ENCODE results near the gene YTHDC1.
A peak's percentile ranks its signal among the peaks of the same experiment; 100 is the strongest.

YTHDC1 gene

DNA sequence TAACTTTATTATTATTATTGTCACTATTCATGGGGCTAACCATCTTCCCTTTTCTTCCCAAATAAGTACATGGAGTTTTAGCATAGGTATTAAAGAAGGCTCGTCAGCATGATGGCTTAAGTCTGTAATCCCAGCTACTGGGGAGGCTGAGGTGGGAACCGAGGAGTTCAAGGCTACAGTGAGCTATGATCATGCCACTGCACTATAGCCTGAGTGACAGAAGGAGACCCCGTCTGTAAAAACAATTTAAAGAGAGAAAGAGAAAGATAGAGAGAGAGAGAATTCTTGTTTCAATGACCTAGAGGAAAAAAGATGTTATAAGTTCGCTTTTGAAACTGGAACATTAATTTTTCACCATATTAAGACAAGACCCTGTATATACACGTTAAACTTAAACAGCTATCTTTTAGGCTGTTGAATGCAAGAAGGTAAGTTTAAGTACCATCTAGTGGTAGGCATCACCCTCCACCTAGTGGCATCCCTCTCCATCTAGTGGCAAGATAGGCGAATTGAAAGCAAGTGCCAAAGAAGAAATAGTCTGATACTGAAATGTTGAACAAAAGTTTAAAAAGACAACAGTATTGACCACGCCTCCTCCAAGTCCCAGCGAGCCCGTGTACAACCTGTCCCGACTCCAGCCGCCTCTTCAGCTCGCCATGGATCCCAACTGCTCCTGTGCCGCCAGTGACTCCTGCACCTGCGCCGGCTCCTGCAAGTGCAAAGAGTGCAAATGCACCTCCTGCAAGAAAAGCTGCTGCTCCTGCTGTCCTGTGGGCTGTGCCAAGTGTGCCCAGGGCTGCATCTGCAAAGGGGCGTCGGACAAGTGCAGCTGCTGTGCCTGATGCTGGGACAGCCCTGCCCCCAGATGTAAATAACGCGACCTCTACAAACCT, 26.0 kb upstream of the YTHDC1 start:
- no peaks in the 10 kb centered on the region for H3K27me3 ChIP-seq (ENCODE audit: control insufficient read depth in 2 of 2, insufficient read depth in 2 of 2, low read length in 2 of 2)
- H3K4me3 ChIP-seq (ENCODE audit: low read length in 2 of 2), result peak overlapping the region; percentile 56 to 69
- H3K36me3 ChIP-seq (ENCODE audit: control insufficient read depth in 2 of 2, insufficient read depth in 2 of 2, low read length in 2 of 2), result no peaks in the 10 kb centered on the region
- H3K27ac ChIP-seq (ENCODE audit: low read depth in 2 of 2, low read length in 2 of 2), result no peak overlapping the region
- H3K4me1 ChIP-seq (ENCODE audit: control insufficient read depth in 2 of 2, insufficient read depth in 2 of 2, low read length in 2 of 2), result no peaks in the 10 kb centered on the region
- H3K9ac ChIP-seq (ENCODE audit: low read depth in 1 of 2, low read length in 2 of 2), result no peak overlapping the region
- no peaks in the 10 kb centered on the region for H3K9me3 ChIP-seq (ENCODE audit: control insufficient read depth in 2 of 2, low read length in 2 of 2)

DNA sequence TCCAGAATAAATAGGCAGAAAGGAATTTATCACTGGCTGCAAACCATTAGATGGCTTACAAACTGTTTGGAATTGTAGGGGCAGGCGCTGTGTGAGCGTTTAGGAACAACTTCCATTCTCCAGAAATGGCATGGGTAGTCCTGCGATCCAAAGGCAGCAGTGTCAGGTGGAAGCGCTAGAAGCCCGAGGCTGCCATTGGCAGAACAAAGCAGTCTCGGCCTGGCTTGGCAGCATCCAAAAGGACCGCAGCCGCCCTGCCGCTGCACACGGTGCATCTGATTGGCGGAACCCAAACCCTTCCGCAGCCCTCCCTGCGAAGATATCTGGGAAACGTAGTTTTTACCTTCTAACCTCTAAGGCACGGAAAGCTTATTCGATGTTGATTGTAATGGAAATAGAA, 23.6 kb upstream of the YTHDC1 start:
- Histone ChIP-seq H3K9me3 (ENCODE audit: control insufficient read depth in 2 of 2, low read length in 2 of 2) (no peaks in the 10 kb centered on the region), H3K27ac (ENCODE audit: low read depth in 2 of 2, low read length in 2 of 2) (no peak overlapping the region), H3K27me3 (ENCODE audit: control insufficient read depth in 2 of 2, insufficient read depth in 2 of 2, low read length in 2 of 2) (no peaks in the 10 kb centered on the region), H3K36me3 (ENCODE audit: control insufficient read depth in 2 of 2, insufficient read depth in 2 of 2, low read length in 2 of 2) (no peaks in the 10 kb centered on the region), H3K4me3 (ENCODE audit: low read length in 2 of 2) (peak overlapping the region; percentile 48 to 57), H3K4me1 (ENCODE audit: control insufficient read depth in 2 of 2, insufficient read depth in 2 of 2, low read length in 2 of 2) (no peaks in the 10 kb centered on the region), H3K9ac (ENCODE audit: low read depth in 1 of 2, low read length in 2 of 2) (no peak overlapping the region)

DNA sequence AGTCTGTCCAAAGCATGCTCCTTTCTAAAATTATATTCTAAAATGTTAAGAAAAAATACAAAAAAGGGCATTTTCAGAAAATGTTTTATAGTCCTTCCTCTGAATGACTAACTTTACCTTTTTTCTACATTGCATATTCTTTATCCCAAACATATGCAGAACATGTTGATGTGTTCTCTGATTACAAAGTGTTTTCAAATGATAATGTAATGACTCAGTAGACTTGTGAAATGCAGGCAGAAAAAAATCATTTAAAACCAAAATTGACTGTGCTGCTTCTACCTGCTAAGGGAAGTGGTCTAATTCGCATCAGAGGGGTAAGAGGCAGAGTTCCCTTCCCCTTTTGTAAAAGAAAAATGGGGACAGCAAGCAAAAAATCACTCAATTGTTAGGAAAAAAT, 22.7 kb upstream of the YTHDC1 start:
- no peaks in the 10 kb centered on the region for H3K36me3 ChIP-seq (ENCODE audit: control insufficient read depth in 2 of 2, insufficient read depth in 2 of 2, low read length in 2 of 2)
- H3K27me3 ChIP-seq (ENCODE audit: control insufficient read depth in 2 of 2, insufficient read depth in 2 of 2, low read length in 2 of 2), result no peaks in the 10 kb centered on the region
- H3K27ac ChIP-seq (ENCODE audit: low read depth in 2 of 2, low read length in 2 of 2), result no peak overlapping the region
- H3K4me1 ChIP-seq (ENCODE audit: control insufficient read depth in 2 of 2, insufficient read depth in 2 of 2, low read length in 2 of 2), result no peaks in the 10 kb centered on the region
- H3K9ac ChIP-seq (ENCODE audit: low read depth in 1 of 2, low read length in 2 of 2), result no peak overlapping the region
- H3K9me3 ChIP-seq (ENCODE audit: control insufficient read depth in 2 of 2, low read length in 2 of 2), result no peaks in the 10 kb centered on the region
- H3K4me3 ChIP-seq (ENCODE audit: low read length in 2 of 2), result no peak overlapping the region

DNA sequence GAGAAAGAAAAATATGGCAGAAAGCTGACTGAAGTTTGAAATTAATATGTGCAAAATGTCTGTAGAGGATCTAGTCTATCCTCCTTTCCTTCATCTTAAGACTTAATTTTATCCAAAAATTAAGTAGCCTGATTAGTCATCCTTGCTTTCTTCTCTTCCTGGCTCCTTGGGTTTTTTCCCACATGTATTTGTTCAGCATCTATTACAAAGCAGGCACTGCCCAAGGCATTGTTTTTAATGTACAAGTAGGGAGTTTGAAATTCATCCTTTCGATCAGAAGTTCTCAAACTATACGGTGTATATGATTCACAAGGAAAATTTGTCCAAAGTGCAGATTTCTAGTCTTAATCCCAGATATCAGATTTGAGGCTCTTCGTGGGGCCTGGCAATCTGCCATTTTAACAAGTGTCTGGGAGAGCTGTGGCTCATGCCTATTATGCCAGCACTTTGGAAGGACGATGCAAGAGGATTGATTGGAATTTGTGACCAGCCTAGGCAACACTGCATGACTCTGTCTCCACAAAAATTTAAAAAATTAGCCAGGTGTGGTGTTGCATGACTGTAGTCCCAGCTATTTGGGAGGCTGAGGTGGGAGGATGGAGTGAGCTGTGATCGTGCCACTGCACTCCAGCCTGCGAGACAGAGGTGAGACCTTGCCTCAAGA, 19.4 kb upstream of the YTHDC1 start:
- Histone ChIP-seq H3K4me1 (ENCODE audit: control insufficient read depth in 2 of 2, insufficient read depth in 2 of 2, low read length in 2 of 2) (no peaks in the 10 kb centered on the region), H3K4me3 (ENCODE audit: low read length in 2 of 2) (no peak overlapping the region), H3K27me3 (ENCODE audit: control insufficient read depth in 2 of 2, insufficient read depth in 2 of 2, low read length in 2 of 2) (peaks cover 0 to 2% of the 10 kb centered on the region in 2 donors), H3K9ac (ENCODE audit: low read depth in 1 of 2, low read length in 2 of 2) (no peak overlapping the region), H3K27ac (ENCODE audit: low read depth in 2 of 2, low read length in 2 of 2) (no peak overlapping the region), H3K9me3 (ENCODE audit: control insufficient read depth in 2 of 2, low read length in 2 of 2) (no peaks in the 10 kb centered on the region), H3K36me3 (ENCODE audit: control insufficient read depth in 2 of 2, insufficient read depth in 2 of 2, low read length in 2 of 2) (no peaks in the 10 kb centered on the region)

DNA sequence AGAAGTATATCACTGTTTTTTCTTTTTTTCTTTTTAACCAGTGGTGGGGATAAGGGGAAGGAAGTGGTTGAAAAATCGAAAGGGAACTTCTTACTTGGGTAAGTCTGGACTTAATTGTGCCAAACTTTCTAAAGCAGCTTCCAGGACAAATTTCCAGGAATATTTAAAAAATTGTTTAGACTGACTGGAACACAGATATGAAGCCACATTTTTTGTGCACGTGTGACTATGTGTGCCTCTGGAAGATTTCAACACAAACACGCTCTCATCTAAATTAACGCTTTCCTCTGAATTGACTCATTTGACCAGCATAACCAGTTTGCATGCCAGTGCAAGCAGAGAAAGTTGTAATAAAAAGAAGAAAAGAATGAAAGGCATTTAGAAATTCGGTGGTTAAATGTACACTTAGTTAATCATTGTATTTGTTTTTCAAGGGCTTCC, 18.8 kb upstream of the YTHDC1 start:
- Histone ChIP-seq H3K9ac (ENCODE audit: low read depth in 1 of 2, low read length in 2 of 2) (no peak overlapping the region), H3K27ac (ENCODE audit: low read depth in 2 of 2, low read length in 2 of 2) (no peak overlapping the region), H3K27me3 (ENCODE audit: control insufficient read depth in 2 of 2, insufficient read depth in 2 of 2, low read length in 2 of 2) (peaks cover 0 to 2% of the 10 kb centered on the region in 2 donors), H3K36me3 (ENCODE audit: control insufficient read depth in 2 of 2, insufficient read depth in 2 of 2, low read length in 2 of 2) (no peaks in the 10 kb centered on the region), H3K4me3 (ENCODE audit: low read length in 2 of 2) (no peak overlapping the region), H3K4me1 (ENCODE audit: control insufficient read depth in 2 of 2, insufficient read depth in 2 of 2, low read length in 2 of 2) (no peaks in the 10 kb centered on the region), H3K9me3 (ENCODE audit: control insufficient read depth in 2 of 2, low read length in 2 of 2) (no peaks in the 10 kb centered on the region)

DNA sequence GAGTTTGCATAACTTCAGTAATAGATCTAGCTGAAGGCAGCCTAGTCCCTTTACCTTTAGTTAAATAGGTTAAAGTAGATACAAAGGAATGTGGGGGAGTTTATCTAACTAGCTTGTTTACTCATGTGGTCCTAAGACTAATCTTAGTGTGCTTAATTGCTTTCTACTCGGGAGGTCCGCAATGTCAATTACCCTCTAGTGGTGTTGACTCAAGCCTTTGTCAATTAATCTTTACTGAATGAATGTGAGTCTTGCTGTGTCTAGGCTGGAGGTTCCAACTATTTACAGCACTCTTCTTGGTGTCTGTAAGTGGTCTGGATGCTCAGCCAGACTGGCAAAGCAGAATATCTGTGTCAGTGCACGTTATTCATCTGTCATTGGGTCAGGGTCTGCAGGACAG, 17.9 kb upstream of the YTHDC1 start:
- Histone ChIP-seq H3K9me3 (ENCODE audit: control insufficient read depth in 2 of 2, low read length in 2 of 2) (no peaks in the 10 kb centered on the region), H3K9ac (ENCODE audit: low read depth in 1 of 2, low read length in 2 of 2) (no peak overlapping the region), H3K4me1 (ENCODE audit: control insufficient read depth in 2 of 2, insufficient read depth in 2 of 2, low read length in 2 of 2) (no peaks in the 10 kb centered on the region)

DNA sequence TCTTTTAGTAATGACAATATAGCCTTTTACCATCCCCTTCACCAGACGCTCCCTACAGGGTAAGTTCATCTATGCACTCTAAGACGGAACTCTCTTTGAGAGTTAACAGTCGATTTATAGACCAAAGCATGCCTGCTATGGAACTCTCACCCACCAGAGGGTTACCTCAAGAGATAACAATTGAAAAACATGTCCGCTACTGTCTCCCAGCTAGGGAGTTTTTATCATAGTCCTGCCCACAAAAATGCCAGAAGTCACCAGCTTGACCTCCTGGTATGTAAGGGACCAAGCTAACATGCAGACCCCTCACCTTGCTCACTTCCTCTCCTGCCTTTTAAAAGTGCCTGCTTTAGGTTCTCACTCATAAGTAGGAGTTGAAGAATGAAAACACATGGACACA, 16.7 kb upstream of the YTHDC1 start:
- H3K4me3 ChIP-seq (ENCODE audit: low read length in 2 of 2), result no peak overlapping the region
- no peak overlapping the region for H3K9ac ChIP-seq (ENCODE audit: low read depth in 1 of 2, low read length in 2 of 2)
- no peaks in the 10 kb centered on the region for H3K9me3 ChIP-seq (ENCODE audit: control insufficient read depth in 2 of 2, low read length in 2 of 2)
- no peak overlapping the region for H3K27ac ChIP-seq (ENCODE audit: low read depth in 2 of 2, low read length in 2 of 2)
- H3K4me1 ChIP-seq (ENCODE audit: control insufficient read depth in 2 of 2, insufficient read depth in 2 of 2, low read length in 2 of 2), result no peaks in the 10 kb centered on the region
- peaks cover 0 to 2% of the 10 kb centered on the region in 2 donors for H3K27me3 ChIP-seq (ENCODE audit: control insufficient read depth in 2 of 2, insufficient read depth in 2 of 2, low read length in 2 of 2)
- H3K36me3 ChIP-seq (ENCODE audit: control insufficient read depth in 2 of 2, insufficient read depth in 2 of 2, low read length in 2 of 2), result no peaks in the 10 kb centered on the region

More for the DNA sequence above, 17.9 kb upstream of the YTHDC1 start:
- no peak overlapping the region for H3K4me3 ChIP-seq (ENCODE audit: low read length in 2 of 2)
- peaks cover 0 to 2% of the 10 kb centered on the region in 2 donors for H3K27me3 ChIP-seq (ENCODE audit: control insufficient read depth in 2 of 2, insufficient read depth in 2 of 2, low read length in 2 of 2)
- no peak overlapping the region for H3K27ac ChIP-seq (ENCODE audit: low read depth in 2 of 2, low read length in 2 of 2)
- no peaks in the 10 kb centered on the region for H3K36me3 ChIP-seq (ENCODE audit: control insufficient read depth in 2 of 2, insufficient read depth in 2 of 2, low read length in 2 of 2)

DNA sequence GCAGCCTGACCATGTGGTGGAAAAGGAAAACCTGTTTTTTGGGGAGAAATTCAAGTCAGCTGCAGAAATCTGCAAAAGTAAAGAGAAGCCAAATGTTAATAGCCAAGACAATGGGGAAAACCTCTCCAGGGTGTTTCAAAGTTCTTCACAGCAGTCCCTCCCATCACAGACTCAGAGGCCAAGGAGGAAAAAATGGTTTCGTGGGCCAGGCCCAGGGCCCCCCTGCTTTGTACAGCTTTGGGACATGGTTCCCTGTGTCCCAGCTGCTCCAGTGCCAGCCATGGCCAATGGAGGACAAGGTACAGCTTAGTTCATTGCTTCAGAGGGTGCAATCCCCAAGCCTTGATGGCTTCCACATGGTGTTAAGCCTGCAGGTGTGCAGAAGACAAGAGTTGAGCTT, 15.2 kb upstream of the YTHDC1 start:
- H3K4me1 ChIP-seq (ENCODE audit: control insufficient read depth in 2 of 2, insufficient read depth in 2 of 2, low read length in 2 of 2), result no peaks in the 10 kb centered on the region
- no peak overlapping the region for H3K27ac ChIP-seq (ENCODE audit: low read depth in 2 of 2, low read length in 2 of 2)
- no peaks in the 10 kb centered on the region for H3K36me3 ChIP-seq (ENCODE audit: control insufficient read depth in 2 of 2, insufficient read depth in 2 of 2, low read length in 2 of 2)
- H3K27me3 ChIP-seq (ENCODE audit: control insufficient read depth in 2 of 2, insufficient read depth in 2 of 2, low read length in 2 of 2), result peaks cover 0 to 2% of the 10 kb centered on the region in 2 donors
- no peak overlapping the region for H3K9ac ChIP-seq (ENCODE audit: low read depth in 1 of 2, low read length in 2 of 2)
- H3K9me3 ChIP-seq (ENCODE audit: control insufficient read depth in 2 of 2, low read length in 2 of 2), result no peaks in the 10 kb centered on the region
- H3K4me3 ChIP-seq (ENCODE audit: low read length in 2 of 2), result no peak overlapping the region

DNA sequence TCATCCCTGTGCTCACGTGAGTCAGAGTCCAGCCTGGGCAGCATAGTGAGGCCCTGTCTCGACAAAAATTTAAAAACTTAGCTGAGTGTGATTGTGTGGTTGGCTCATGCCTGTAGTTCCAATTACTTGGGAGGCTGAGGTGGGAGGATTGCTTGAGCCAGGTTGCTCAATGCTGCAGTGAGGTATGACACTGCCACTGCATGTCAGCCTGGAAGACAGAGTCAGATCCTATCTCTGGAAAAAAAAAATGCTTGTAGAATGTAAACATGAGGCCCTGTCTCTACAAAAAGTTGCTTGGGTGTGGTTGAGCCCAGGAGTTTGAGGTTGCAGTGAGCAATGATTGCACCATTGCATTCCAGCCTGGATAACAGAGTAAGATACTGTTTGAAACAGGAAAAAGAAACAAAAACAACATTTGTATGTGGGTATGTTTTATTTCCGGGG, 11.3 kb upstream of the YTHDC1 start:
- no peaks in the 10 kb centered on the region for H3K36me3 ChIP-seq (ENCODE audit: control insufficient read depth in 2 of 2, insufficient read depth in 2 of 2, low read length in 2 of 2)

DNA sequence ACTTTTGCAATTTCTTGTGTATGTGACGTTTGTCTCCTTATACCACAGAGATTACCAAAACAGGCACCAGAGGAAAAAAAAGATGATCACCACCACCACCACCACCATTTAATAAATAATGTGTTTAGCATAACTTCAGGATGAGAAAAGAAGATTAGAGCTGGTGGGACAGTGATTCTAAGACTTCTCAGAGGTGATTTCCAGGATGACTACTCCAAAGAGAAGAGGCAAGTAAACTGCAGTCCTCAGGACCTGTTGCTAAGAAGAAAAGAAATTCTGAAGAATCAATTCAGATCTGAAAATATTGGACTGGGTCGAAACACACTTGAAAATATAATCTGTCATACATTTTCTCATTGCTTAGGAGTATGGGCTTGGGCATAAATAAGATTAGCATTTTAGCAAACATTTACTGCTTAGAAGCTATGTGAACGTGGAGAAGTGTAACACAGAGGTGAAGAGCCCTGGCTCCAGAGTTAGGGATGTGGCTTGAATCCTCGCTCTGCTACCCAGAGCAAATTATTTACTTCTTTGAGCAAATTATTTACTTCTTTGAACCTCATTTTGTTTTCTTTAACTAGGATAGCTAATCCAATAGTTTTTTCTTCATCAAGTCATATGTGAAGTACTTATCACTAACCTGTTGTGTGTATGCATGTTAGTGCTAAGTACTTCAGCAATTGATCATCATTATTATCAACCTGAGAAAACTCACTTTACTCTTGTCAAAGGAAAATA, 10.5 kb upstream of the YTHDC1 start:
- Histone ChIP-seq H3K4me1 (ENCODE audit: control insufficient read depth in 2 of 2, insufficient read depth in 2 of 2, low read length in 2 of 2) (no peaks in the 10 kb centered on the region), H3K27me3 (ENCODE audit: control insufficient read depth in 2 of 2, insufficient read depth in 2 of 2, low read length in 2 of 2) (no peaks in the 10 kb centered on the region), H3K4me3 (ENCODE audit: low read length in 2 of 2) (no peak overlapping the region), H3K36me3 (ENCODE audit: control insufficient read depth in 2 of 2, insufficient read depth in 2 of 2, low read length in 2 of 2) (no peaks in the 10 kb centered on the region), H3K27ac (ENCODE audit: low read depth in 2 of 2, low read length in 2 of 2) (no peak overlapping the region), H3K9me3 (ENCODE audit: control insufficient read depth in 2 of 2, low read length in 2 of 2) (no peaks in the 10 kb centered on the region), H3K9ac (ENCODE audit: low read depth in 1 of 2, low read length in 2 of 2) (no peak overlapping the region)

More for the DNA sequence above, 11.3 kb upstream of the YTHDC1 start:
- H3K4me3 ChIP-seq (ENCODE audit: low read length in 2 of 2), result no peak overlapping the region
- no peaks in the 10 kb centered on the region for H3K9me3 ChIP-seq (ENCODE audit: control insufficient read depth in 2 of 2, low read length in 2 of 2)
- H3K4me1 ChIP-seq (ENCODE audit: control insufficient read depth in 2 of 2, insufficient read depth in 2 of 2, low read length in 2 of 2), result no peaks in the 10 kb centered on the region
- H3K9ac ChIP-seq (ENCODE audit: low read depth in 1 of 2, low read length in 2 of 2), result no peak overlapping the region
- H3K27ac ChIP-seq (ENCODE audit: low read depth in 2 of 2, low read length in 2 of 2), result no peak overlapping the region
- H3K27me3 ChIP-seq (ENCODE audit: control insufficient read depth in 2 of 2, insufficient read depth in 2 of 2, low read length in 2 of 2), result no peaks in the 10 kb centered on the region

Measured in mucosa of rectum (tissue), 2 donors.